GM23338 (cell line): ENCODE results near the gene GPR158.

Source experiments
- CREB1 ChIP-seq: fragments of 250-450 bp; sonication (Bioruptor Pico); IDR thresholded peaks from 2 replicates; pipeline ENCODE4 v1.5.0; 2020; ENCODE audit warnings: low read depth, mild to moderate bottlenecking, moderate library complexity
- EZH2 ChIP-seq: fragments of 200-600 bp; sonication (generic); IDR thresholded peaks from one replicate; pipeline ENCODE4 v1.8.0; 2017; ENCODE audit warnings: antibody characterized with exemption, mild to moderate bottlenecking, low read depth; ENCODE audit not compliant: unreplicated experiment
- EZH2phosphoT487 ChIP-seq: fragments of 200-600 bp; sonication (generic); IDR thresholded peaks from one replicate; pipeline ENCODE4 v1.8.1; 2018; ENCODE audit warnings: antibody characterized with exemption; ENCODE audit not compliant: unreplicated experiment
- POLR2AphosphoS5 ChIP-seq: IDR thresholded peaks from 2 replicates; pipeline ENCODE4 v1.6.1; 2016; ENCODE audit warnings: antibody characterized with exemption, low read depth
- TF ChIP-seq, protein P1 (sequence below), 2 experiments: fragments of 200-600 bp in 1 of 2; sonication (generic) in 1 of 2; conservative IDR thresholded peaks; 2 replicates each; pipeline versions ENCODE4 v1.5.1 to v1.6.1; 2016 to 2017; ENCODE audit warnings: antibody characterized with exemption in 2 of 2, low read depth in 2 of 2, mild to moderate bottlenecking in 2 of 2, moderate library complexity in 1 of 2

DNA sequence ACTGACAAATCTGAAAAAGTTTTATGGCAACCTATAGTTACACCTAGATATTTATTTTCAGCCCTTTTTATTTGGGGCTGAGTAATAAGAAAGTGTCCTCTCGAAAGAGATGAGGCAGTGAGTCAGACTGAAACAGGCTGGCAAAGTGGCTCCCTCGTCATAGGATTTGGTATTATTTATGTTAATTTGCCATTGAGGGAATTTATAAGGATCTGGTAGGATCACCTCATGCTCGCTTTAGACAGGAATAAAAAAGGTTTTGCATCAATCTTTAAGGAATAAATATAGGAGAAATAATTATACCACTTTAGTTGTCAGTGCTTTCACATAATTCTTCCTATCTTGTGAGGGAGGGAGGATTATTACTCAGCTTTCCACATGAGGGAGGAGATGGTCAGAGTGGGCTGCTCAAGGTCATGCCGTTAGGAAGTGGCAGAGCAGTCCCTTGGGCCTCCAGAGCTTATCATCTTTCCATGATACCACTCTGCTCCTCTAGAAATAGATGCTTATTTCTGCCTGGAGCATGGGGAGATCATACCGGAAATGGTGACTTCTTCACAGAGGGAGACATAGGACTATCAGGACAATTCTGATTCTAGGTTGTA lies 356.8 kb downstream of the GPR158 start:
- TF ChIP-seq, protein P1, sequence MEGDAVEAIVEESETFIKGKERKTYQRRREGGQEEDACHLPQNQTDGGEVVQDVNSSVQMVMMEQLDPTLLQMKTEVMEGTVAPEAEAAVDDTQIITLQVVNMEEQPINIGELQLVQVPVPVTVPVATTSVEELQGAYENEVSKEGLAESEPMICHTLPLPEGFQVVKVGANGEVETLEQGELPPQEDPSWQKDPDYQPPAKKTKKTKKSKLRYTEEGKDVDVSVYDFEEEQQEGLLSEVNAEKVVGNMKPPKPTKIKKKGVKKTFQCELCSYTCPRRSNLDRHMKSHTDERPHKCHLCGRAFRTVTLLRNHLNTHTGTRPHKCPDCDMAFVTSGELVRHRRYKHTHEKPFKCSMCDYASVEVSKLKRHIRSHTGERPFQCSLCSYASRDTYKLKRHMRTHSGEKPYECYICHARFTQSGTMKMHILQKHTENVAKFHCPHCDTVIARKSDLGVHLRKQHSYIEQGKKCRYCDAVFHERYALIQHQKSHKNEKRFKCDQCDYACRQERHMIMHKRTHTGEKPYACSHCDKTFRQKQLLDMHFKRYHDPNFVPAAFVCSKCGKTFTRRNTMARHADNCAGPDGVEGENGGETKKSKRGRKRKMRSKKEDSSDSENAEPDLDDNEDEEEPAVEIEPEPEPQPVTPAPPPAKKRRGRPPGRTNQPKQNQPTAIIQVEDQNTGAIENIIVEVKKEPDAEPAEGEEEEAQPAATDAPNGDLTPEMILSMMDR (conservative IDR thresholded peaks at IDR 0.05; ENCODE audit: low read depth in 2 of 2) = no peak
- TF ChIP-seq POLR2AphosphoS5 (no peak), EZH2 (no peak), CREB1 (CRISPR knock-in tag) (no peak), EZH2phosphoT487 (no peak)
